Activated naive CD8-positive, alpha-beta T cell treated with anti-CD3 and anti-CD28 coated beads, Interleukin-2, amount 10 ng/mL, durations not matched to agents 7 days and 5 days (primary cell): ENCODE results near the gene PAX7. TPM values are rescaled to one million over a fixed set of nuclear protein-coding genes. Genes with fewer than 3 reads are reported as not detected.

Experiments used
- ATAC-seq: fragments of 150-1000 bp; cut with Tn5 transposase; one replicate; pipeline ENCODE4 v1.10.0; 2021; ENCODE audit warnings: low read depth, moderate library complexity
- POLR2A ChIA-PET: fragments of 350-600 bp; sonication (Branson Sonifier 250); formaldehyde crosslinking; loops from one replicate; lab custom pipeline; 2021; ENCODE audit warnings: antibody characterized with exemption; lab: Charles Lee
- DNase-seq: peaks from one replicate; pipeline ENCODE4 v3.0.0; 2021
- H3K27ac Mint-ChIP-seq: one replicate; pipeline ENCODE4 v1.8.0; 2022; ENCODE audit warnings: mild to moderate bottlenecking, mixed read lengths
- H3K27me3 Mint-ChIP-seq: one replicate; pipeline ENCODE4 v1.8.0; 2022; ENCODE audit warnings: mild to moderate bottlenecking, moderate library complexity, mixed read lengths
- H3K36me3 Mint-ChIP-seq: one replicate; pipeline ENCODE4 v1.8.0; 2021; ENCODE audit warnings: mild to moderate bottlenecking, mixed read lengths
- H3K4me1 Mint-ChIP-seq: one replicate; pipeline ENCODE4 v1.8.0; 2021; ENCODE audit warnings: mixed read lengths
- H3K4me3 Mint-ChIP-seq: one replicate; pipeline ENCODE4 v1.8.0; 2022; ENCODE audit warnings: mild to moderate bottlenecking, moderate library complexity, mixed read lengths
- H3K9me3 Mint-ChIP-seq: one replicate; pipeline ENCODE4 v1.8.0; 2021; ENCODE audit warnings: mixed read lengths
- total RNA-seq, 2 experiments: library from RNA; stranded (reverse); gene quantifications; one replicate each; pipeline ENCODE4 v1.2.3, GENCODE V29; 2021

PAX7 gene
- total RNA-seq, 2 experiments from 2014 or later = not detected

DNA sequence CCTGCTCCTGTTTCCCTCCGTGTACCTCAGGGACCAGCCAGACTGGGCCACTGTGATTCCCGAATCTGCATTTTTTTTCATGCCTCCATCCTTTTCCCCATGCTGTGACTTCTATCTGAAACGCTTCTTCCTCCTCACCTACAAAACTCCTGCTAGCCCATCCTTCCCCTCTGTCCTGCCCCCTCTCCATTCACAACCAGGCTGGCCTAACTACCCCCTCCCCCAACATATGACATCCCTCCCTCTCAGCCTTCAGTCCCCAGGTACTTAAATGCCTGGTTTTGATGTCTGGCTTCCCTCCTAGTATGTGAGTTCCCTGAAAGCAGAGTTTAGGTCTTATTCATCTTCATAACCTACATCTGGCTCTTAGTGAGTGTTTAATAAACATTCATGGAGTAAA lies 146.1 kb downstream of the PAX7 start:
- Mint-ChIP-seq H3K4me1 (no peaks in the 10 kb centered on the region), H3K36me3 (no peaks in the 10 kb centered on the region), H3K27me3 (peaks cover 18% of the 10 kb centered on the region), H3K4me3 (no peak overlapping the region), H3K27ac (no peak overlapping the region), H3K9me3 (no peaks in the 10 kb centered on the region)
- ATAC-seq = no peak
- no peak for DNase-seq
- POLR2A ChIA-PET = no interaction called here

DNA sequence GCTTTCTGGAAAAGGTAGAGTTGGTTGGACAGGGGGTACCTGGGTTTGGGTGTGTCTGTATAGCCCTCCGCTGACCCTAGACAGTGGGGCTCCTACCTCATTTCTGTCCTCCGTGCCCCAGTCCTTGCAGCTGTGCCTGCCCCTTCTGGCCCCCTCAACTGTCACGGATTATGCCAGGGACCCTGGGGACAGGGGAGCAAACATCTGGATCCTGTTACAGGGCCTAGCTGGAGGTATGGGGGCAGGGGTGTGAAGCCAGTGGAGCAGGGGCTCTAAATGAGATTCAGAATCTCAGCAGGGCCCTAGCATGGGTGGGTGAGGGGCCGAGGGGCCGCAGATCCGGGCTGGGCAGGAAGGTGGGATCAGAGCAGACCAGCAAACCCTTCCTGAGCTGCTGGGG lies 147.8 kb downstream of the PAX7 start:
- POLR2A ChIA-PET = no interaction called here
- no peak overlapping the region for H3K4me3 Mint-ChIP-seq
- H3K4me1 Mint-ChIP-seq = no peaks in the 10 kb centered on the region
- DNase-seq = no peak
- ATAC-seq = no peak
- H3K27me3 Mint-ChIP-seq = peaks cover 13% of the 10 kb centered on the region
- no peak overlapping the region for H3K27ac Mint-ChIP-seq
- H3K9me3 Mint-ChIP-seq = no peaks in the 10 kb centered on the region
- H3K36me3 Mint-ChIP-seq = no peaks in the 10 kb centered on the region

DNA sequence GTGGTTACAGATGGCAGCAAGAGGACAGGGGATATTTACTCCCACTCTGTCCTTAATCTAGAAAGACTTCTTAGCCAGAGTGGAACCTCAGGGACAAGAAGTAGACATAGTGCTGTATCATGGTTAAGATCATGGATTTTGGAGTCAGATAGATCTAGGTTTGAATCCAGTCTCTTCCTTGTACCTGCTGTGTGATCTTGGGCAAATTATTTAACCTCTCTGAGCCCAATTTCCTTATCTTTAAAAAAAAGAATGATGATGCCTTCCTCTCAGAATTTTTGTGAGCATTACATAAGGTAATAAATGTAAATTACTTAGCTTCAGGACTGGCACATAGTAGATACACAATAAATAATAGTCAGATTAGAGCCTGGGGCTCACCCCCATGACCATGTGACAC lies 150.4 kb downstream of the PAX7 start:
- H3K36me3 Mint-ChIP-seq = no peaks in the 10 kb centered on the region
- H3K4me3 Mint-ChIP-seq = no peak overlapping the region
- H3K4me1 Mint-ChIP-seq = no peaks in the 10 kb centered on the region
- H3K9me3 Mint-ChIP-seq = no peaks in the 10 kb centered on the region
- no peak for ATAC-seq
- H3K27me3 Mint-ChIP-seq = peaks cover 29% of the 10 kb centered on the region
- POLR2A ChIA-PET = no interaction called here
- DNase-seq = no peak
- H3K27ac Mint-ChIP-seq = no peak overlapping the region

- DNase-seq (no peak), ATAC-seq (no peak)
- peaks cover 37% of the 10 kb centered on the region for H3K27me3 Mint-ChIP-seq
- POLR2A ChIA-PET = no interaction called here
- H3K27ac Mint-ChIP-seq = no peak overlapping the region
- no peak overlapping the region for H3K4me3 Mint-ChIP-seq
- no peaks in the 10 kb centered on the region for H3K36me3 Mint-ChIP-seq
- H3K9me3 Mint-ChIP-seq = no peaks in the 10 kb centered on the region
- no peaks in the 10 kb centered on the region for H3K4me1 Mint-ChIP-seq
Observed at GRCh38 chr1:18783705-18784481, 153.2 kb downstream of the PAX7 start.

DNA sequence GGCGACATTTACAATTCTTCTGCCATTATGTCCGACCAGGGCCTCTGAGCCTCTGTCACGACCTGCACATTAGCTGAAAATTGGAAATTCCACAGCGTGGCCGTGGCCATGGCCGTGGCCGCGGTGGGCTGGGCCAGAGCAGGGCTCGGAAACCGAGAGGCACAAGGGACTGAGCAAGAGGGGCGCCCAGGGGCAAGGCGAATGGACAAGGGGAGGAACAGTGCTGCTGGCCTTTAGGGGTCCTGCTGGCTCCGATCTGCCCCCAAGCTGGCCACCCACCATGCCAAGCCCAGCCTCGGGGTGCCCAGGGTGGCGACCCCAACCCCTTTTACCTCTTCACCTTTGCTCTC lies 153.8 kb downstream of the PAX7 start:
- Mint-ChIP-seq H3K27me3 (peaks cover 36% of the 10 kb centered on the region), H3K4me1 (no peaks in the 10 kb centered on the region), H3K4me3 (no peak overlapping the region), H3K36me3 (no peaks in the 10 kb centered on the region), H3K9me3 (no peaks in the 10 kb centered on the region), H3K27ac (no peak overlapping the region)
- POLR2A ChIA-PET = no interaction called here
- ATAC-seq (no peak), DNase-seq (no peak)

DNA sequence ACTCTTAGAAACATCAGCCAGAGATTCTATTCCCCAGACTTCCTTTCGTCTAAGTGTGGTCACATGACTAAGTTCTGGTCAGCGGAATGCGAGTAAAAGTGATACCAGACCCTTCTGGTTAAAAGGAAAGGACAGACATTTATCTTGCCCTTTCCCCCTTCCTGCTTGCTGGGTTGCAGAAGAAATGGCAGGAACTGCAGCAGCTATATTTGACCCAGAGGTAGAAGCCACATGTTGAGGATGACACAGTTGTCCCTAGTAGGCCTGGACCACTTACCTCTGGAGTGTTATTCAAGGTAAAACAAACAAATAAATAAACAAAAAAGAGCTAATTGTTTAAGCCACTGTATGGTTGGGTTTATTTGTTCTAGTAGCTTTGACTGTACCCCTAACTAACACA lies 155.5 kb downstream of the PAX7 start:
- no peak overlapping the region for H3K4me3 Mint-ChIP-seq
- H3K4me1 Mint-ChIP-seq = no peaks in the 10 kb centered on the region

DNA sequence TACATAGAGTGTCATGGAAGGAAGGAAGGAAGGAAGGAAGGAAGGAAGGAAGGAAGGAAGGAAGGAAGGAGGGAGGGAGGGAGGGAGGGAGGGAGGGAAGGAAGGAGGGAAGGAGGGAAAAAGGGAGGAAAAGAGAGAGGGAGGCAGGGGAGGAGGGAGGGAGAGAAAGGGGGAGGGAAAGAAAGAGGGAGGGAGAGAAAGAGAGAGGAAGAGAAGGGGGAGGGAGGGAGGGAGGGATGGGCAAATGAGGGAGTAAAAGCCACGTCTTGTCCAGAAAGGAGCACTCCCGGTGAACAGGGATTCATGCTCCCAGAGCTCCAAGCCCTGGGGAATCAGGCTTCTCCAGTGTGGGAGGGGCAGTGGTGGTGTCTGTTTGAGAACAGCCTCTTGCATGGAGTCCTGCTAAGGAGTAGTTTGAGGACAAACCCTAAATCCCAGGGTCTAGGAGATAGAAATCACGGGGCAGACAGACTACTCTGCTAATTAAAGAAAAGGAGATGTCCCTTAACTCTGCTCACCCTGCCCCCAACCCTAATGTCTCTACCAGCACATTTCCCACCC lies 157.3 kb downstream of the PAX7 start:
- H3K4me3 Mint-ChIP-seq = no peak overlapping the region

More for the DNA sequence above, 155.5 kb downstream of the PAX7 start:
- ATAC-seq (no peak), DNase-seq (no peak)
- Mint-ChIP-seq H3K27me3 (peaks cover 34% of the 10 kb centered on the region), H3K36me3 (no peaks in the 10 kb centered on the region), H3K9me3 (no peaks in the 10 kb centered on the region), H3K27ac (no peak overlapping the region)
- POLR2A ChIA-PET = no interaction called here

GRCh38 chr1:18789246-18789645 lies 158.6 kb downstream of the PAX7 start:
- no peaks in the 10 kb centered on the region for H3K36me3 Mint-ChIP-seq
- H3K27me3 Mint-ChIP-seq = peaks cover 23% of the 10 kb centered on the region
- H3K27ac Mint-ChIP-seq = no peak overlapping the region
- no peaks in the 10 kb centered on the region for H3K9me3 Mint-ChIP-seq
- no peak overlapping the region for H3K4me3 Mint-ChIP-seq
- DNase-seq = no peak
- no peak for ATAC-seq
- POLR2A ChIA-PET = no interaction called here
- no peaks in the 10 kb centered on the region for H3K4me1 Mint-ChIP-seq

More for the DNA sequence above, 157.3 kb downstream of the PAX7 start:
- Mint-ChIP-seq H3K36me3 (no peaks in the 10 kb centered on the region), H3K27me3 (peaks cover 34% of the 10 kb centered on the region), H3K9me3 (no peaks in the 10 kb centered on the region), H3K4me1 (no peaks in the 10 kb centered on the region), H3K27ac (no peak overlapping the region)
- ATAC-seq (no peak), DNase-seq (no peak)
- POLR2A ChIA-PET = no interaction called here

DNA sequence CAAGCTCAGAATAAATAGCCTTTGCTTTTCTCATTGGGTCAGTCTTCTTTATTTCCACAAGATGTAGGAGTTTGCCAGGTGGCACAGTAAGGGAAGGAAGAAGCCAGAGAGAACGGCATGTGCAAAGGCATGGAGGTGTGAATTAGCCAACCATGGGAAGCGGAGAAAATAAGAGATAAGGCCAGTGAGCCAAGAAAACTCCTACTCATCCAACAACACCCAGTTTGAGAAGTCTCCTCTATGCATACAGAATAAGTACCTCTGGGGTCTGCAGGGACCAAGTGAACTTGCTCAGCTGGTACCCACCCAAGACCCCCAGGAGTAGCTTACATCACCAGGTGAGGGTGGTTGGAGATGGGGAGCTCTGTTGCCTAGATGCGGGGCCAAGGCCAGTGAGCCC lies 162.1 kb downstream of the PAX7 start:
- no peaks in the 10 kb centered on the region for H3K9me3 Mint-ChIP-seq
- no peak overlapping the region for H3K4me3 Mint-ChIP-seq
- no peaks in the 10 kb centered on the region for H3K36me3 Mint-ChIP-seq
- no peaks in the 10 kb centered on the region for H3K4me1 Mint-ChIP-seq
- H3K27me3 Mint-ChIP-seq = peaks cover 9% of the 10 kb centered on the region
- H3K27ac Mint-ChIP-seq = no peak overlapping the region
- DNase-seq (no peak), ATAC-seq (no peak)
- POLR2A ChIA-PET = no interaction called here

GRCh38 chr1:18793164-18793563 lies 162.5 kb downstream of the PAX7 start:
- H3K27me3 Mint-ChIP-seq = peaks cover 9% of the 10 kb centered on the region

DNA sequence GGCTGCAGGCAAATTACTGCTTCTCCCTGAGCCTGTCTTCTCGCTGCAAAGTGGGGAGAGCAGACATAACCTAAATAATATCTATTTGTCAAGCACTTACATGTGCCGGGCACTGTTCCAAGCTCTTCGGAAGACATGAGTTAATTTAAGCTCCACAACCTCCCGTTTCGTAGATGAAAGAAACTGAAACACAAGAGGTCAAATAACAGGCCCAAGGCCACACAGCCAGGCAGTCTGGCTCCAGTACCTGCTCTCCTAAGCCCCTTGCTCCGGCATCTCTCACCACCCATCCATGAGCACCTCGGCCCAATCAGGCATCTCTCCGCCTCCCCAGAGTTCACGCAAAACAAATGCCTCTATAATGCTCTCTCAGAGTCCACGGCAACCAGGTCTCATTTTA lies 163.4 kb downstream of the PAX7 start:
- Mint-ChIP-seq H3K4me1 (no peaks in the 10 kb centered on the region), H3K36me3 (no peaks in the 10 kb centered on the region), H3K27me3 (peaks cover 6% of the 10 kb centered on the region)

More at GRCh38 chr1:18793164-18793563, 162.5 kb downstream of the PAX7 start:
- ATAC-seq (no peak), DNase-seq (no peak)
- Mint-ChIP-seq H3K36me3 (no peaks in the 10 kb centered on the region), H3K4me1 (no peaks in the 10 kb centered on the region), H3K27ac (no peak overlapping the region), H3K9me3 (no peaks in the 10 kb centered on the region), H3K4me3 (no peak overlapping the region)
- POLR2A ChIA-PET = no interaction called here

GRCh38 chr1:18794561-18794960 lies 163.9 kb downstream of the PAX7 start:
- no peak for DNase-seq
- peaks cover 6% of the 10 kb centered on the region for H3K27me3 Mint-ChIP-seq
- no peaks in the 10 kb centered on the region for H3K36me3 Mint-ChIP-seq
- no peak overlapping the region for H3K27ac Mint-ChIP-seq
- H3K9me3 Mint-ChIP-seq = no peaks in the 10 kb centered on the region
- no peak overlapping the region for H3K4me3 Mint-ChIP-seq
- no peaks in the 10 kb centered on the region for H3K4me1 Mint-ChIP-seq
- no peak for ATAC-seq
- POLR2A ChIA-PET = no interaction called here

More for the DNA sequence above, 163.4 kb downstream of the PAX7 start:
- no peak overlapping the region for H3K27ac Mint-ChIP-seq
- H3K9me3 Mint-ChIP-seq = no peaks in the 10 kb centered on the region
- no peak overlapping the region for H3K4me3 Mint-ChIP-seq
- DNase-seq = no peak
- no peak for ATAC-seq
- POLR2A ChIA-PET = no interaction called here

- H3K9me3 Mint-ChIP-seq = no peaks in the 10 kb centered on the region
- no peaks in the 10 kb centered on the region for H3K4me1 Mint-ChIP-seq
- no peaks in the 10 kb centered on the region for H3K36me3 Mint-ChIP-seq
- peaks cover 6% of the 10 kb centered on the region for H3K27me3 Mint-ChIP-seq
- no peak for ATAC-seq
- DNase-seq = no peak
- H3K27ac Mint-ChIP-seq = no peak overlapping the region
- no peak overlapping the region for H3K4me3 Mint-ChIP-seq
- POLR2A ChIA-PET = no interaction called here
Observed at GRCh38 chr1:18795002-18795689, 164.5 kb downstream of the PAX7 start.

GRCh38 chr1:18796950-18797349 lies 166.3 kb downstream of the PAX7 start:
- DNase-seq (no peak), ATAC-seq (no peak)
- Mint-ChIP-seq H3K36me3 (no peaks in the 10 kb centered on the region), H3K27ac (no peak overlapping the region), H3K4me1 (no peaks in the 10 kb centered on the region), H3K27me3 (peaks cover 4% of the 10 kb centered on the region), H3K9me3 (no peaks in the 10 kb centered on the region), H3K4me3 (no peak overlapping the region)
- POLR2A ChIA-PET = no interaction called here
